Ovary (tissue), 9 donors: ENCODE results near the gene ASB13. TPM values are rescaled to one million over a fixed set of nuclear protein-coding genes. Genes with fewer than 3 reads are reported as not detected.

ENCODE experiments used
- DNase-seq, 5 donors: peaks; one replicate each; pipeline ENCODE4 v3.0.0-alpha.2; 2019 to 2020
- H3K27ac ChIP-seq, 2 donors: fragments of 200-600 bp; one replicate each; pipeline versions ENCODE4 v1.5.1 to v1.8.0; 2019 to 2022
- H3K27me3 ChIP-seq: fragments of 200-600 bp; one replicate; pipeline ENCODE4 v1.8.0; 2022
- H3K36me3 ChIP-seq: fragments of 200-600 bp; sonication (generic); one replicate; pipeline ENCODE4 v1.5.1; 2019
- H3K4me1 ChIP-seq: one replicate; pipeline ENCODE4 v1.8.1; 2013; ENCODE audit warnings: mild to moderate bottlenecking, moderate library complexity; ENCODE audit not compliant: insufficient read depth
- H3K4me3 ChIP-seq: fragments of 200-600 bp; sonication (generic); one replicate; pipeline ENCODE4 v1.5.1; 2017
- H3K9me3 ChIP-seq, 2 donors: fragments of 200-600 bp in 1 of 2; sonication (generic) in 1 of 2; one replicate each; pipeline versions ENCODE4 v1.5.1 to v1.8.1; 2013 to 2019; ENCODE audit warnings: mild to moderate bottlenecking in 1 of 2, moderate library complexity in 1 of 2
- EP300 ChIP-seq: sonication (generic); formaldehyde crosslinking; IDR thresholded peaks from one replicate; pipeline ENCODE4 v1.6.1; 2017; ENCODE audit warnings: antibody characterized with exemption
- POLR2A ChIP-seq: fragments of 450-650 bp; IDR thresholded peaks from one replicate; pipeline ENCODE4 v1.6.1; 2017; ENCODE audit warnings: antibody characterized with exemption, mild to moderate bottlenecking, moderate library complexity
- WGBS, 3 donors: extraction: QIAGEN DNeasy Blood & Tissue Kit in 1 of 3; methylation state at CpG; one replicate each; pipeline versions ENCODE4 v1.1.5 to v1.1.7; 2013 to 2017; 5-methylcytosine and 5-hydroxymethylcytosine counted together
- intact Hi-C, 4 donors: fragments of 100-400 bp; cut with DNase I; formaldehyde crosslinking; loops; one replicate each; pipeline versions ENCODE4 v1.11.0 to v1.15.1; 2022 to 2023
- polyA plus RNA-seq, 2 donors: library from polyadenylated mRNA; stranded (reverse); fragments of 200-250 nt in 1 of 2; fragments of 350-450 nt in 1 of 2; fragmentation: Illumina TruSeq in 1 of 2; extraction: RNeasy Lipid Tissue Mini Kit (QIAGEN cat#74804) in 1 of 2; gene quantifications; one replicate each; pipeline ENCODE4 v1.2.3, GENCODE V29; 2013 to 2014
- total RNA-seq, 7 donors: library from RNA; depleted of rRNA in 2 of 7; stranded (reverse); fragments of >200 nt in 2 of 7; fragmentation: NEBNext Ultra II Directional in 3 of 7; extraction: Animal tissue kit (Norgen Biotek cat#: 25700) in 3 of 7; gene quantifications; one replicate each; pipeline versions ENCODE4 v1.1.0 to v1.2.4, GENCODE V29; 2016 to 2023
- TF ChIP-seq, protein P1 (sequence below), 3 donors: fragments of 450-650 bp in 2 of 3; fragments of 200-600 bp in 1 of 3; IDR thresholded peaks; one replicate each; pipeline versions ENCODE4 v1.5.1 to v1.8.0; 2016 to 2022; ENCODE audit warnings: antibody characterized with exemption in 3 of 3, mild to moderate bottlenecking in 1 of 3
- donor health status: DM: no; HTN: no; CAD: no; lungs with moderate emphysema.
- donor health status: DM: no; HTN: no; CAD: no.
- donor health status: Bipolar disorder and iron deficiency.
- donor health status: DM: yes; HTN: yes; CAD: no.
- donor health status: DM: no; HTN: no; CAD: no.
- donor health status: DM: yes; HTN: yes; CAD: no.

ASB13 gene
- total and polyA plus RNA-seq, 9 donors = 15.0 to 45.6 (median 23.2) TPM

DNA sequence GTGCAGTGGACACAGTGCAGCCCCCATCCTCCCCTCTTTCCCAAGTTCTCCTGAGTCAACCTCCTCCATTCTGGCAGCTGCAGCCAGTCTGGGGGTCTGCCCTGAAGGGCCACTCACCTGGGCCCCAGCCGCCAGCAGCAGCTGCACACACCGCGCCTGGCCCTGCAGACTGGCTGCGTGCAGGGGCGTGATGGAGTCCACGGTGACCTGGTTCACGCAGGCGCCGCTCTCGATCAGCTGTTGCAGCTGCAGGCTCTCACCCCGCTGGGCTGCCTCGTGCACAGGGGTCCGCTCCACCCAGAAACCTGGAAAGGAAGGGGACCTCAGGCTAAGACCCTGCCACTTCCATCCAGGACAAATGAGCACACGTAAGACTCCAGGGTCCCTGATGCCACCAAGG, 13.6 kb downstream of the ASB13 start:
- H3K27me3 ChIP-seq = no peaks in the 10 kb centered on the region
- H3K27ac ChIP-seq = no peak overlapping the region
- TF ChIP-seq, protein P1, sequence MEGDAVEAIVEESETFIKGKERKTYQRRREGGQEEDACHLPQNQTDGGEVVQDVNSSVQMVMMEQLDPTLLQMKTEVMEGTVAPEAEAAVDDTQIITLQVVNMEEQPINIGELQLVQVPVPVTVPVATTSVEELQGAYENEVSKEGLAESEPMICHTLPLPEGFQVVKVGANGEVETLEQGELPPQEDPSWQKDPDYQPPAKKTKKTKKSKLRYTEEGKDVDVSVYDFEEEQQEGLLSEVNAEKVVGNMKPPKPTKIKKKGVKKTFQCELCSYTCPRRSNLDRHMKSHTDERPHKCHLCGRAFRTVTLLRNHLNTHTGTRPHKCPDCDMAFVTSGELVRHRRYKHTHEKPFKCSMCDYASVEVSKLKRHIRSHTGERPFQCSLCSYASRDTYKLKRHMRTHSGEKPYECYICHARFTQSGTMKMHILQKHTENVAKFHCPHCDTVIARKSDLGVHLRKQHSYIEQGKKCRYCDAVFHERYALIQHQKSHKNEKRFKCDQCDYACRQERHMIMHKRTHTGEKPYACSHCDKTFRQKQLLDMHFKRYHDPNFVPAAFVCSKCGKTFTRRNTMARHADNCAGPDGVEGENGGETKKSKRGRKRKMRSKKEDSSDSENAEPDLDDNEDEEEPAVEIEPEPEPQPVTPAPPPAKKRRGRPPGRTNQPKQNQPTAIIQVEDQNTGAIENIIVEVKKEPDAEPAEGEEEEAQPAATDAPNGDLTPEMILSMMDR (IDR thresholded peaks at IDR 0.05) = no peak
- TF ChIP-seq POLR2A = no peak
- TF ChIP-seq EP300 = no peak
- H3K4me3 ChIP-seq = no peak overlapping the region
- whole genome bisulfite sequencing, 3 donors = 97 to 99% (median 98%) methylated on average over 14 of the region's 14 CpGs
- H3K4me1 ChIP-seq = peaks cover 15% of the 10 kb centered on the region
- intact Hi-C loops = no loop called here
- no peak for DNase-seq
- H3K9me3 ChIP-seq = no peaks in the 10 kb centered on the region
- no peaks in the 10 kb centered on the region for H3K36me3 ChIP-seq

DNA sequence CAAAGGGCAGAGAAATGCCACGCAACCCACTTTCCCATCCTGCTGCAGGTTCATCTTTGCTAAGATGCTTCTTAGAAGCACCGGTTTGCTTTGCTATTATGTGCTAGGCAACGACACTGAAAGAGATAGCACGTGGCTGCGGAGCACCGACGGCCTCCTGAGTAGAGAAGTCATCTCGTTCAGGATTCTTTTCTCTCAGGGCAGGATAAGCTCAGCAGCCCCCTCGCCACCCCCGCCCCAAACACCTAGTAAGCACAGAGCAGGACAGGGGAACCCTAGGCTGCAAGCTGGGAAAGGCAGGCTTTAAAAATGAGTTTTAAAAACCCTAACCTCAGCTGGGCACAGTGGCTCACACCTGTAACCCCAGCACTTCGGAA, 15.0 kb downstream of the ASB13 start:
- TF ChIP-seq EP300 (no peak), POLR2A (no peak)
- TF ChIP-seq, protein P1 (IDR thresholded peaks at IDR 0.05) = no peak
- H3K27me3 ChIP-seq = no peaks in the 10 kb centered on the region
- H3K4me1 ChIP-seq = peaks cover 15% of the 10 kb centered on the region
- 77 to 88% (median 81%) methylated on average over 11 of the region's 11 CpGs for WGBS, 3 donors
- DNase-seq = no peak
- peak overlapping the region in 1 of 2 donors; percentile 46 for H3K27ac ChIP-seq
- intact Hi-C loops = no loop called here
- H3K9me3 ChIP-seq = no peaks in the 10 kb centered on the region
- no peaks in the 10 kb centered on the region for H3K36me3 ChIP-seq
- no peak overlapping the region for H3K4me3 ChIP-seq

DNA sequence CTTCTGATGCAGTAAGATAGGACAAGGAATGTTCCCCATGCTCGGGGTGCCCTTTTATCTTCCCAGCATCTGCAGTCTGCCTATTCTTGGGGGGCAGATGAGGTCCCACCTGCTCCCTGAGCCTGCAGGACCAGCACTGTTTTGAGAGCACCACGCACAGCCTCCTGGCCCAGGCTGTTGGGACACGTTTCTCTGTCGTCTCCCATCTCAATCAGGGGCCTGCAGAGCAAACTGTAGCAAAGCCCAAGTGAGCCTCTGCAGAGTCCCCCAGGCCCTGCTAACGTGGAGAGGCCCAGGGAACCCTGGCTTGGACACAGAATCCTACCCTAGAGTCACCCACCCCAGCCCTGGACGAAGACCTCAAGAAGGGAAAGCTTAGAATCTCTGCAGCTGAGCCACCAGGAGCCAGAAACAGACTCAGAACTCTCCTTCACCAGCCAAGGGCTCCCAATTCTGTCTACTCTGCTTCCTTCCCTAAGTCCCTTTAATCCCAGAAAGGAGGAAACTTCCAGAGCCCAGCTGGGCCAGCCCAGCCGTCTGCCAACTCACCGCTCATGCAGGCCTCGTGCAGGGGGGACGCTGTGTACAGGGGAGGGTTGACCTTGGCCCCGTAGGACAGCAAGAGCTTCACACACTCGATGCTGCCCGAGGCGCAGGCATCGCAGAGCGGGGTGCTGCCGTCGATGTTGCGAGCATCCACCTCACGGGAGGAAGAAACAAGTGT, 15.6 kb downstream of the ASB13 start:
- intact Hi-C loops = no loop called here
- Histone ChIP-seq H3K4me3 (no peak overlapping the region), H3K27me3 (no peaks in the 10 kb centered on the region), H3K27ac (peak overlapping the region in 1 of 2 donors; percentile 46), H3K9me3 (no peaks in the 10 kb centered on the region), H3K36me3 (no peaks in the 10 kb centered on the region), H3K4me1 (peaks cover 14% of the 10 kb centered on the region)
- WGBS, 3 donors = 55 to 67% (median 60%) methylated on average over 17 to 20 of the region's 20 CpGs
- peak in 2 of 5 donors; percentile 62 to 78 for DNase-seq
- TF ChIP-seq, protein P1 (IDR thresholded peaks at IDR 0.05) = no peak
- TF ChIP-seq POLR2A = no peak
- TF ChIP-seq EP300 = no peak

DNA sequence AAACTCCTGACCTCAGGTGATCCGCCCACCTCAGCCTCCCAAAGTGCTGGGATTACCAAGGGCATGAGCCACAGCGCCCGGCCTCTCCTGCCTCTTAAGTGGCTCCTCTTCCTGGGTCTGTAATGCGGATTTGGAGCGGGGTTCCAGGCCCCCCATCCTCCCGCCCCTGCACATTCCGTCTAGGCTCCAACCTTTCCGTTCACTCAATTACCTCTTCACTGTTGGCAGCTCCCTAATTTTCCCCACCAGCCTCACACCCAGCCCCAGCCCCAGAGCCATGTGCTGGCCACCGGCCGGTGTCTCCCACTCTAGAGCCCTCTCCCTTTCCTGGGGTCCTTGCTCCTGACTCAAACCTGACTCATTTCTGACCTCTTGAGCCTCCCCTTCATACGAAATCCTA, 16.6 kb downstream of the ASB13 start:
- no peak overlapping the region for H3K27ac ChIP-seq
- intact Hi-C loops = no loop called here
- no peak for DNase-seq
- H3K9me3 ChIP-seq = no peaks in the 10 kb centered on the region
- H3K36me3 ChIP-seq = no peaks in the 10 kb centered on the region
- H3K4me3 ChIP-seq = no peak overlapping the region
- TF ChIP-seq, protein P1 (IDR thresholded peaks at IDR 0.05) = no peak
- no peak for TF ChIP-seq EP300
- TF ChIP-seq POLR2A = no peak
- H3K4me1 ChIP-seq = peaks cover 14% of the 10 kb centered on the region
- 96 to 98% (median 96%) methylated on average over 11 of the region's 11 CpGs for WGBS, 3 donors
- no peaks in the 10 kb centered on the region for H3K27me3 ChIP-seq
